Stimulated activated CD4-positive, alpha-beta T cell treated with anti-CD3 and anti-CD28 coated beads, Interleukin-4, amount 100 ng/mL, for 48 hours (primary cell): ENCODE results near the gene RSPH1.

ENCODE experiments used
- DNase-seq, 2 donors: peaks; one replicate each; pipeline ENCODE4 v3.0.0-alpha.2; 2020; ENCODE audit warnings: low read depth in 2 of 2

The RSPH1 gene

DNA sequence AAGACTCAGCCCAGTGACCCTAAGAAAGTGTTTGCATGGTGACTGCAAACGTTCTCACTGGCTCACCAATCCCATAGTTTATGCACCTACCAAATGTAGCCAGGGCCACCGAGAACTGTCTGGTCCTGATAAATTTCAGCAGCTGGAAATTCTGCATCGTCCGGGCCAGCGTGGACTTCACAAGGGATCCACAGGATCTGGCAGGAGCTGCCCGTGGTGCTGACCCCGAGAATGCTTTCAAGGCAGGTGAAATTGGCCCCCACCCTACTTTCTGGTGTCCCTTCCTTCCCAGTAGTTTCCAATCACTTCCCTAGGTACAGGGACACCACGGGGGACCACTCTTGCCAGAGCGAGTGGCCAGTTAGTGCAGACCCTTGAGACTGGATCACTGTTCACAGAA lies 66.2 kb downstream of the RSPH1 start:
- no peak for DNase-seq

- DNase-seq = no peak
These were observed 67.0 kb downstream of the RSPH1 start for GRCh38 chr21:42429021-42429420.

DNA sequence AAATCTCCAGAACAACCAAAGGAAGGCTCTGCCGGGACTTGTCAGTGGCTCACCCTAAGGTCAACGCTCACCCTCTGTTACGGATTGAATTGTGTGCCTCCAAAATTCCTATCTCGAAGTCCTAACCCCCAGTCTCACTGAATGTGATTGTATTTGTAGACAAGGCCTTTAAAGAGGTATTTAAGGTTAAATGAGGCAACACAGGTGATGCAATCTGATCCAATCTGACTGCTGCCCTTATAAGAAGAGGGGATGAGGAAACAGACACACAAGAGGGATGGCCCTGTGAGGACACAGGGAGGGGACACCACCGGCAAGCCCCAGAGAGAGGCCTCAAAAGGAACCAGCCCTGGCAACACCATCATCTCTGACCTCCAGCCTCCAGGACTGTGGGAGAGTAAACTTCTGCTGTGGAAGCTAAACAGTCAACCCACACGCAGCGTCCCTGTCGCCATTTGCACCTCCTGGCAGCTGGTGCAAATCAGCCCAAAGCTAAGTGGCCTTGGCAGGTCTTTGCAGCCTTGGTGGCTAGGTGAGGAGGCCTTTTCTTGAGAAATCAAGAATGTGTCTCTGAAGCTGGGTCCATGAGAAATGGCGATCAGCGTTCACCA lies 68.1 kb downstream of the RSPH1 start:
- DNase-seq = no peak

- DNase-seq = no peak
These were observed 69.0 kb downstream of the RSPH1 start for GRCh38 chr21:42426876-42427480.

- DNase-seq = no peak
These were observed 69.6 kb downstream of the RSPH1 start for GRCh38 chr21:42426424-42426823.

DNA sequence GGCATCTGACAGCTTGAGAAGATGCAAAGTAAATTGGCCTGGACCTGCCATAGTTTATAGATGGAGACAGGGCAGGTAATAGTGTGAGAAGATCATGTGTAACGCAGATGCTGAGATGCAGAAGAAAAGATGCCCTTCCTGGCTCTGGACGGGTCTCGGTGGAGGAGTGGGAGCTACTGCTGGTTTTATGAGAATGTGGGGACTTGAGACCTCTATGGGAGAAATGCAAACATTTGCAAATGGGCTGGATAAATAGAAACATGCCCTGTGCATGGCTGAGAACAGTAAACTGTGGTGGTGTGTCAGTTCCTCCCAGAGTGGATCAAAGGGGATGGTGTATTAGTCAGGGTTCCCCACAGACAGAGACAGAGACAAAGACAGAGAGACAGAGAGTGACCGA lies 70.4 kb downstream of the RSPH1 start:
- no peak for DNase-seq

DNA sequence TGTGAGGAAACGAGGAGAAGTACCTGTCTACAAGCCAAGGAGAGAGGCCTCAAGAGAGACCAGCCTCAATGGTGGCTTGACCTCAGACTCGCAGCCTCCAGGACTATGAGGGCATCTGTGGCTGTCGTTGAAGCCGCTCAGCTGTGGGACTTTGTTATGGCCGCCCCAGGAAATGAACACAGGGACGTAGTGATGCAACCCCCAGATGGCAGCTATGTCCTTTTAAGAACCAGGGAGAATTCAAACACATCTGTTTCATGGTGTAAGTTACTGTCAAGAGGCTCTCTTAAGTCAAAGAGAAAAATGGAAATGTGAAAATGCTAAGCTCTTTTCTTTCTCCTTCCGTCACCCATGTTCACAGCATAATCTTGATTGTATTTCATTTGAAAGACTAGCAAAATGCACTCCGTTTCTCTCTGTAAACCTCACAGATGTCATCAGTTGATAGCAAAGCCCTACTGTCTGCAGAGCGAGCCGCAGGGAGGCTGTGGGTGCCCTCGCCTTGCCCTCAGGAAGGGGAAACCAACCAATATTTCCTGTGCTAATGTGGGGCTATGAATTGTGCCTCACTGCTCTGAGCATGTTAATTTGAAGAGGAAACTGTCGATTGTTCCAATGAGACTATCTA lies 71.0 kb downstream of the RSPH1 start:
- DNase-seq = no peak

- DNase-seq = no peak
These were observed 72.3 kb downstream of the RSPH1 start for GRCh38 chr21:42423685-42424084.

- DNase-seq = no peak
These were observed 72.8 kb downstream of the RSPH1 start for GRCh38 chr21:42423197-42423675.
